ENCODE results near the gene AOAH. TPM values are rescaled to one million over a fixed set of nuclear protein-coding genes. Genes with fewer than 3 reads are reported as not detected.

The AOAH gene
- total RNA-seq, 1 experiment from 2014 or later = not detected

GRCh38 chr7:36515847-36516246 is 208.4 kb downstream of the AOAH start:
- no TSS peak for BruUV-seq (replicated peaks)
- peak overlapping the region; percentile 26 for H3K27ac Mint-ChIP-seq (ENCODE audit: low read depth, unreplicated experiment)
- ChIA-PET POLR2A (no interaction called here), CTCF (no interaction called here)
- DNase-seq (ENCODE audit: unreplicated experiment) = no peak
- H3K4me3 Mint-ChIP-seq (ENCODE audit: unreplicated experiment) = no peak overlapping the region
- no peaks in the 10 kb centered on the region for H3K9me3 Mint-ChIP-seq (ENCODE audit: unreplicated experiment)
- H3K27me3 Mint-ChIP-seq (ENCODE audit: insufficient read depth, unreplicated experiment) = no peaks in the 10 kb centered on the region
- no peaks in the 10 kb centered on the region for H3K36me3 Mint-ChIP-seq (ENCODE audit: insufficient read depth, unreplicated experiment)
- intact Hi-C loops (cut with micrococcal nuclease) = no loop called here
- H3K4me1 Mint-ChIP-seq (ENCODE audit: insufficient read depth, unreplicated experiment) = no peaks in the 10 kb centered on the region
- no peak for TF ChIP-seq CTCF (IDR thresholded peaks at IDR 0.05; ENCODE audit: unreplicated experiment)

GRCh38 chr7:36514289-36515243 is 209.7 kb downstream of the AOAH start:
- H3K4me1 Mint-ChIP-seq (ENCODE audit: insufficient read depth, unreplicated experiment) = no peaks in the 10 kb centered on the region
- H3K4me3 Mint-ChIP-seq (ENCODE audit: unreplicated experiment) = no peak overlapping the region
- no peaks in the 10 kb centered on the region for H3K27me3 Mint-ChIP-seq (ENCODE audit: insufficient read depth, unreplicated experiment)
- intact Hi-C loops (cut with micrococcal nuclease) = no loop called here
- no peaks in the 10 kb centered on the region for H3K9me3 Mint-ChIP-seq (ENCODE audit: unreplicated experiment)
- no peak for DNase-seq (ENCODE audit: unreplicated experiment)
- ChIA-PET CTCF (interaction anchor here (0.5 to 0.7 kb wide), 2 partner anchors 667 to 1181 kb away, joined by 3 to 4 read pairs; no protein-coding TSS in a partner anchor), POLR2A (no interaction called here)
- BruUV-seq (replicated peaks) = no TSS peak
- H3K36me3 Mint-ChIP-seq (ENCODE audit: insufficient read depth, unreplicated experiment) = no peaks in the 10 kb centered on the region
- TF ChIP-seq CTCF (IDR thresholded peaks at IDR 0.05; ENCODE audit: unreplicated experiment) = no peak
- no peak overlapping the region for H3K27ac Mint-ChIP-seq (ENCODE audit: low read depth, unreplicated experiment)

GRCh38 chr7:36513393-36513792 is 210.9 kb downstream of the AOAH start:
- TF ChIP-seq CTCF (IDR thresholded peaks at IDR 0.05; ENCODE audit: unreplicated experiment) = no peak
- Mint-ChIP-seq H3K4me3 (ENCODE audit: unreplicated experiment) (no peak overlapping the region), H3K4me1 (ENCODE audit: insufficient read depth, unreplicated experiment) (no peaks in the 10 kb centered on the region), H3K36me3 (ENCODE audit: insufficient read depth, unreplicated experiment) (no peaks in the 10 kb centered on the region), H3K9me3 (ENCODE audit: unreplicated experiment) (no peaks in the 10 kb centered on the region), H3K27ac (ENCODE audit: low read depth, unreplicated experiment) (no peak overlapping the region), H3K27me3 (ENCODE audit: insufficient read depth, unreplicated experiment) (no peaks in the 10 kb centered on the region)
- no TSS peak for BruUV-seq (replicated peaks)
- CTCF ChIA-PET = interaction anchor here (0.6 kb wide), 1 partner anchor 23 kb away, joined by 3 read pairs; no protein-coding TSS in a partner anchor
- DNase-seq (ENCODE audit: unreplicated experiment) = no peak
- intact Hi-C loops (cut with micrococcal nuclease) = no loop called here
- POLR2A ChIA-PET = interaction anchor here (0.6 kb wide), 1 partner anchor 140 kb away, joined by 3 read pairs; no protein-coding TSS in a partner anchor

- Mint-ChIP-seq H3K9me3 (ENCODE audit: unreplicated experiment) (no peaks in the 10 kb centered on the region), H3K27ac (ENCODE audit: low read depth, unreplicated experiment) (no peak overlapping the region), H3K36me3 (ENCODE audit: insufficient read depth, unreplicated experiment) (no peaks in the 10 kb centered on the region), H3K4me1 (ENCODE audit: insufficient read depth, unreplicated experiment) (no peaks in the 10 kb centered on the region), H3K27me3 (ENCODE audit: insufficient read depth, unreplicated experiment) (no peaks in the 10 kb centered on the region), H3K4me3 (ENCODE audit: unreplicated experiment) (no peak overlapping the region)
- no peak for TF ChIP-seq CTCF (IDR thresholded peaks at IDR 0.05; ENCODE audit: unreplicated experiment)
- intact Hi-C loops (cut with micrococcal nuclease) = no loop called here
- no peak for DNase-seq (ENCODE audit: unreplicated experiment)
- ChIA-PET POLR2A (interaction anchor here (0.6 kb wide), 1 partner anchor 140 kb away, joined by 3 read pairs; no protein-coding TSS in a partner anchor), CTCF (interaction anchor here (0.6 kb wide), 1 partner anchor 24 kb away, joined by 3 read pairs; no protein-coding TSS in a partner anchor)
- no TSS peak for BruUV-seq (replicated peaks)
Measured at GRCh38 chr7:36512616-36513015, 211.7 kb downstream of the AOAH start.
